CD14-positive monocyte (primary cell): ENCODE data around the gene C4orf46. TPM values are rescaled to one million over a fixed set of nuclear protein-coding genes. Genes with fewer than 3 reads are reported as not detected.
"Not testable (repeated sequence)": the region's sequence is repeated elsewhere in the genome, so short reads cannot be mapped to it uniquely, and the experiment has no call there.

Experiments used
- DNase-seq, 3 donors: peaks; one replicate each; pipeline ENCODE4 v3.0.0-alpha.2; 2011 to 2022
- H2AFZ ChIP-seq: 2 replicates; pipeline ENCODE4 v1.6.0; 2012; ENCODE audit warnings: mild to moderate bottlenecking, low read depth, low read length, inconsistent platforms; ENCODE audit not compliant: insufficient read depth, poor library complexity, severe bottlenecking
- H3K27ac ChIP-seq, 2 donors: 1 replicate in 1 of 2; 2 replicates in 1 of 2; pipeline ENCODE4 v1.5.1; 2012 to 2013; ENCODE audit warnings: low read length in 2 of 2, control low read depth in 1 of 2, inconsistent platforms in 1 of 2, low read depth in 1 of 2, mild to moderate bottlenecking in 1 of 2
- H3K27me3 ChIP-seq, 2 donors: one replicate each; pipeline versions ENCODE4 v1.6.0 to v1.6.1; 2011 to 2013; ENCODE audit warnings: low read length in 2 of 2; ENCODE audit not compliant: control insufficient read depth in 2 of 2, insufficient read depth in 2 of 2
- H3K36me3 ChIP-seq, 2 donors: replicated peaks in 1 of 2; 1 replicate in 1 of 2; 2 replicates in 1 of 2; pipeline versions ENCODE4 v1.5.1 to v1.6.1; 2012 to 2013; ENCODE audit warnings: low read length in 2 of 2, control low read depth in 1 of 2, inconsistent platforms in 1 of 2, mild to moderate bottlenecking in 1 of 2; ENCODE audit not compliant: insufficient read depth in 2 of 2, control insufficient read depth in 1 of 2
- H3K4me1 ChIP-seq, 2 donors: 1 replicate in 1 of 2; 2 replicates in 1 of 2; pipeline versions ENCODE4 v1.5.1 to v1.6.1; 2012 to 2013; ENCODE audit warnings: low read length in 2 of 2, control low read depth in 1 of 2, inconsistent platforms in 1 of 2, mild to moderate bottlenecking in 1 of 2, moderate library complexity in 1 of 2; ENCODE audit not compliant: insufficient read depth in 2 of 2, control insufficient read depth in 1 of 2
- H3K4me2 ChIP-seq: replicated peaks from 2 replicates; pipeline ENCODE3; 2012; ENCODE audit warnings: low read length, moderate library complexity, mild to moderate bottlenecking; ENCODE audit not compliant: poor library complexity, severe bottlenecking; ENCODE audit errors: extremely low read depth
- H3K4me3 ChIP-seq, 3 experiments: fragments of 200-600 bp in 1 of 3; sonication (generic) in 1 of 3; replicated peaks in 1 of 3; 1 replicate in 2 of 3; 2 replicates in 1 of 3; pipeline ENCODE4 v1.5.1; 2011 to 2013; ENCODE audit warnings: low read length in 3 of 3, mild to moderate bottlenecking in 3 of 3, control low read depth in 2 of 3, low read depth in 2 of 3, inconsistent platforms in 1 of 3, moderate library complexity in 1 of 3
- H3K79me2 ChIP-seq: 2 replicates; pipeline ENCODE4 v1.6.0; 2012; ENCODE audit warnings: mild to moderate bottlenecking, control low read depth, inconsistent platforms, low read length, moderate library complexity; ENCODE audit not compliant: insufficient read depth
- H3K9ac ChIP-seq: 2 replicates; pipeline ENCODE4 v1.6.0; 2017; ENCODE audit warnings: low read length, mild to moderate bottlenecking; ENCODE audit not compliant: insufficient read depth, poor library complexity, severe bottlenecking
- H3K9me3 ChIP-seq, 2 donors: replicated peaks in 1 of 2; 1 replicate in 1 of 2; 2 replicates in 1 of 2; pipeline versions ENCODE4 v1.5.1 to v1.6.1; 2012 to 2013; ENCODE audit warnings: low read length in 2 of 2, control low read depth in 1 of 2; ENCODE audit not compliant: control insufficient read depth in 1 of 2, insufficient read depth in 1 of 2
- H4K20me1 ChIP-seq: 2 replicates; pipeline ENCODE4 v1.6.0; 2012; ENCODE audit warnings: mild to moderate bottlenecking, low read length, control low read depth, moderate library complexity; ENCODE audit not compliant: insufficient read depth
- H3K27ac Mint-ChIP-seq, 7 donors: one replicate each; pipeline ENCODE4 v1.8.0; 2020; ENCODE audit warnings: mild to moderate bottlenecking in 7 of 7, mixed read lengths in 7 of 7, moderate library complexity in 6 of 7, inconsistent platforms in 2 of 7
- H3K27me3 Mint-ChIP-seq, 3 donors: one replicate each; pipeline ENCODE4 v1.8.0; 2021 to 2022; ENCODE audit warnings: low read depth in 3 of 3, mild to moderate bottlenecking in 3 of 3, mixed read lengths in 3 of 3, moderate library complexity in 3 of 3, inconsistent platforms in 1 of 3
- H3K36me3 Mint-ChIP-seq, 2 donors: one replicate each; pipeline ENCODE4 v1.8.0; 2020; ENCODE audit warnings: mixed read lengths in 2 of 2, inconsistent platforms in 1 of 2, mild to moderate bottlenecking in 1 of 2
- H3K4me1 Mint-ChIP-seq: one replicate; pipeline ENCODE4 v1.8.0; 2020; ENCODE audit warnings: mild to moderate bottlenecking, mixed read lengths
- H3K4me3 Mint-ChIP-seq, 2 donors: one replicate each; pipeline ENCODE4 v1.8.0; 2020; ENCODE audit warnings: mild to moderate bottlenecking in 2 of 2, mixed read lengths in 2 of 2, moderate library complexity in 1 of 2
- H3K9me3 Mint-ChIP-seq, 7 donors: one replicate each; pipeline ENCODE4 v1.8.0; 2020 to 2022; ENCODE audit warnings: mixed read lengths in 7 of 7, mild to moderate bottlenecking in 6 of 7, moderate library complexity in 6 of 7, inconsistent platforms in 2 of 7
- WGBS: methylation state at CpG from one replicate; pipeline ENCODE4 v1.1.5; 2013; ENCODE audit warnings: missing lambda C conversion rate; ENCODE audit not compliant: insufficient coverage; 5-methylcytosine and 5-hydroxymethylcytosine counted together
- intact Hi-C, 2 donors: fragments of 100-400 bp; cut with micrococcal nuclease; formaldehyde crosslinking; loops; one replicate each; pipeline versions ENCODE4 v1.15.0 to v1.15.1; 2023
- polyA plus RNA-seq, 3 donors: library from polyadenylated mRNA; depleted of rRNA in 1 of 3; unstranded in 2 of 3; stranded (reverse) in 1 of 3; fragments of 300-500 nt in 2 of 3; fragments of >200 nt in 1 of 3; fragmentation: Illumina TruSeq in 2 of 3; gene quantifications; 1 replicate in 2 of 3; 2 replicates in 1 of 3; pipeline ENCODE4 v1.2.3, GENCODE V29; 2012 to 2021
- TF ChIP-seq, protein P1 (sequence below): fragments of 200-600 bp; IDR thresholded peaks from one replicate; pipeline ENCODE4 v1.8.0; 2022; ENCODE audit warnings: antibody characterized with exemption, mild to moderate bottlenecking

Gene C4orf46
- polyA plus RNA-seq, 3 donors = 4.3 to 7.6 (median 5.4) TPM

DNA sequence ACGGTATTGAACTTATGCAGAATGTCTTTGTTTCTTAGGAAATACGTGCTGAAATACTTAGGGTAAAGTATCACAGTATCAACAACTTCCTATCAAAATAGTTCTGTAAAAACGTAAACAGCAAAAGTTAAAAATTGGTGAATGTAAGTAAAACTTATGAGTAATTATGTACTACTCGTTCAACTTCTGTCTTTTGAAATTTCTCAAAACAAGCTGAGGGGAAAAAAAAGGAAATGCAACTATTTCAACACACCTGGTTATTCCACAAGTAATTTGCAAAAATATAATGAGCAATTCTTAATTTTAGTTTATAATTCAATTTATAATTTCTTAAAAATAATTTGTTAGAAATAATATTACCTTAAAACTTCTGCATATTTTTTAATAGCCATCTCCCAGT, 43.2 kb upstream of the C4orf46 start:
- peaks cover 83 to 89% of the 10 kb centered on the region in 2 donors for H3K36me3 Mint-ChIP-seq
- H3K4me1 ChIP-seq = peaks cover 8 to 9% of the 10 kb centered on the region in 2 donors
- no peaks in the 10 kb centered on the region for H4K20me1 ChIP-seq
- H3K4me3 ChIP-seq = no peak overlapping the region
- H3K27ac ChIP-seq = peak overlapping the region; percentile 63 to 67
- intact Hi-C loops = loop anchor here in 1 of 2 donors (5.0 kb wide), 1 partner anchor 43 kb away; the partner anchor contains the start of genes C4orf46 and ETFDH
- H3K9ac ChIP-seq = no peak overlapping the region
- no peaks in the 10 kb centered on the region for H3K27me3 ChIP-seq
- peak; percentile 19 to 71 (median 60) for DNase-seq
- no peak overlapping the region for H2AFZ ChIP-seq
- no CpG with 5 or more reads among the region's 4 CpGs for WGBS
- TF ChIP-seq, protein P1, sequence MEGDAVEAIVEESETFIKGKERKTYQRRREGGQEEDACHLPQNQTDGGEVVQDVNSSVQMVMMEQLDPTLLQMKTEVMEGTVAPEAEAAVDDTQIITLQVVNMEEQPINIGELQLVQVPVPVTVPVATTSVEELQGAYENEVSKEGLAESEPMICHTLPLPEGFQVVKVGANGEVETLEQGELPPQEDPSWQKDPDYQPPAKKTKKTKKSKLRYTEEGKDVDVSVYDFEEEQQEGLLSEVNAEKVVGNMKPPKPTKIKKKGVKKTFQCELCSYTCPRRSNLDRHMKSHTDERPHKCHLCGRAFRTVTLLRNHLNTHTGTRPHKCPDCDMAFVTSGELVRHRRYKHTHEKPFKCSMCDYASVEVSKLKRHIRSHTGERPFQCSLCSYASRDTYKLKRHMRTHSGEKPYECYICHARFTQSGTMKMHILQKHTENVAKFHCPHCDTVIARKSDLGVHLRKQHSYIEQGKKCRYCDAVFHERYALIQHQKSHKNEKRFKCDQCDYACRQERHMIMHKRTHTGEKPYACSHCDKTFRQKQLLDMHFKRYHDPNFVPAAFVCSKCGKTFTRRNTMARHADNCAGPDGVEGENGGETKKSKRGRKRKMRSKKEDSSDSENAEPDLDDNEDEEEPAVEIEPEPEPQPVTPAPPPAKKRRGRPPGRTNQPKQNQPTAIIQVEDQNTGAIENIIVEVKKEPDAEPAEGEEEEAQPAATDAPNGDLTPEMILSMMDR = no peak
- no peak overlapping the region for H3K4me3 Mint-ChIP-seq
- peaks cover 9% of the 10 kb centered on the region for H3K79me2 ChIP-seq
- peak overlapping the region; percentile 43 to 90 (median 79) for H3K27ac Mint-ChIP-seq
- H3K4me2 ChIP-seq = peak overlapping the region; percentile 19
- peaks cover 78 to 89% of the 10 kb centered on the region in 2 donors for H3K36me3 ChIP-seq
- H3K9me3 ChIP-seq = no peaks in the 10 kb centered on the region
- H3K4me1 Mint-ChIP-seq = peaks cover 11% of the 10 kb centered on the region
- H3K27me3 Mint-ChIP-seq = no peaks in the 10 kb centered on the region
- H3K9me3 Mint-ChIP-seq = no peaks in the 10 kb centered on the region

DNA sequence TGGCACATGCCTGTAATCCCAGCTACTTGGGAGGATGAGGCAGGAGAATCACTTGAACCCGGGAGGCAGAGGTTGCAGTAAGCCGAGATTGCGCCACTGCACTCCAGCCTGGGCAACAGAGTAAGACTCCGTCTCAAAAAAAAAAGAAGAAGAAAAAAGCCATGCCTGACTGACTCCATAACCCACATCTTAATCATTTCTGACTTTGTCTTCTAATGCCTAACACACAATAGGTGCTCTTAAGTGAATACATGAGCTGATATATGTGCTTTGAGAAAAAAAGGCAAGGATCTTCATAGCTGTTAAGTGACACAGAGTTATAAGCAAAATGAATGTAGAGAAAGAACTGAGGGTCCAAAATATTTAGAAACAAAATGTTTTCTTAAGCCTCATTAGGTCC, 40.9 kb upstream of the C4orf46 start:
- H2AFZ ChIP-seq, H3K9me3 ChIP-seq, H3K4me3 ChIP-seq, H3K27ac ChIP-seq, intact Hi-C loops, H3K4me2 ChIP-seq, H3K9ac ChIP-seq, H3K27me3 ChIP-seq, H3K4me3 Mint-ChIP-seq, H4K20me1 ChIP-seq, H3K27ac Mint-ChIP-seq, H3K27me3 Mint-ChIP-seq, H3K9me3 Mint-ChIP-seq, H3K4me1 ChIP-seq, DNase-seq, H3K79me2 ChIP-seq: not testable (repeated sequence)
- Mint-ChIP-seq H3K36me3 (peaks cover 79 to 90% of the 10 kb centered on the region in 2 donors), H3K4me1 (peaks cover 11% of the 10 kb centered on the region)
- peaks cover 76 to 89% of the 10 kb centered on the region in 2 donors for H3K36me3 ChIP-seq
- no CpG with 5 or more reads among the region's 4 CpGs for WGBS
